Muscle of leg (tissue), 11 donors: ENCODE results near the gene SFXN3. TPM values are rescaled to one million over a fixed set of nuclear protein-coding genes. Genes with fewer than 3 reads are reported as not detected.
A peak's percentile ranks its signal among the peaks of the same experiment; 100 is the strongest.

Experiments
- DNase-seq: peaks from one replicate; pipeline ENCODE4 v3.0.0; 2013
- H3K27ac ChIP-seq: one replicate; pipeline ENCODE4 v1.5.1; 2013; ENCODE audit warnings: mild to moderate bottlenecking, low read length, control low read depth
- H3K27me3 ChIP-seq: one replicate; pipeline ENCODE4 v1.6.1; 2013; ENCODE audit warnings: low read length; ENCODE audit not compliant: control insufficient read depth, insufficient read depth
- H3K36me3 ChIP-seq: one replicate; pipeline ENCODE4 v1.6.1; 2013; ENCODE audit warnings: low read length; ENCODE audit not compliant: control insufficient read depth, insufficient read depth
- H3K4me1 ChIP-seq: one replicate; pipeline ENCODE4 v1.6.1; 2013; ENCODE audit warnings: low read length; ENCODE audit not compliant: control insufficient read depth, insufficient read depth
- H3K4me3 ChIP-seq: one replicate; pipeline ENCODE4 v1.5.1; 2013; ENCODE audit warnings: low read length, control low read depth
- H3K9me3 ChIP-seq: replicated peaks from 2 replicates; pipeline ENCODE4 v1.6.1; 2013; ENCODE audit warnings: low read depth, low read length; ENCODE audit not compliant: control insufficient read depth
- WGBS: methylation state at CpG from one replicate; pipeline ENCODE4 v1.1.5; 2013; ENCODE audit warnings: missing lambda C conversion rate; ENCODE audit not compliant: insufficient coverage; 5-methylcytosine and 5-hydroxymethylcytosine counted together
- polyA plus RNA-seq, 8 donors: library from polyadenylated mRNA; unstranded; fragments of 120-200 nt; gene quantifications; one replicate each; pipeline versions ENCODE4 v1.2.1 to v1.2.3, GENCODE V29; 2013; ENCODE audit warnings: inconsistent platforms in 1 of 8, low replicate concordance in 1 of 8; ENCODE audit not compliant: insufficient read length in 8 of 8, insufficient read depth in 1 of 8
- total RNA-seq: library from RNA; stranded (reverse); fragments of 120-200 nt; gene quantifications from one replicate; pipeline ENCODE4 v1.2.4, GENCODE V29; 2013

SFXN3 gene
- total and polyA plus RNA-seq, 9 donors = 18.8 to 37.2 (median 24.2) TPM

DNA sequence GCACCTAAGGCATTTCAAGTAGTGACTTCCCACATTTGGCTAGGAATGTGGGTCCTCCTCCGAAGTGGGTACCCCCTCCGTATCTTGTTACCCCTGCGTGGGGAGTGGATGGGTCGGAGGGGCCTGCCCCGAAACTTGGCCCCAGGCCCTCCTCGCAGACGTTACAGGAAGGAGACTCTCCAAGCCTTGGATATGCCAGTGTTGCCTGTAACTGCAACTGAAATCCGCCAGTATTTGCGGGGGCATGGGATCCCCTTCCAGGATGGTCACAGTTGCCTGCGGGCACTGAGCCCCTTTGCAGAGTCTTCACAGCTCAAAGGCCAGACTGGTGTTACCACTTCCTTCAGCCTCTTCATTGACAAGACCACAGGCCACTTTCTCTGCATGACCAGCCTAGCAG, 42.9 kb upstream of the SFXN3 start:
- Histone ChIP-seq H3K4me3 (peak overlapping the region; percentile 84), H3K4me1 (peaks cover 20% of the 10 kb centered on the region), H3K27ac (no peak overlapping the region), H3K9me3 (no peaks in the 10 kb centered on the region), H3K27me3 (no peaks in the 10 kb centered on the region), H3K36me3 (peaks cover 61% of the 10 kb centered on the region)
- WGBS = 63% methylated on average over 9 of the region's 10 CpGs
- no peak for DNase-seq

DNA sequence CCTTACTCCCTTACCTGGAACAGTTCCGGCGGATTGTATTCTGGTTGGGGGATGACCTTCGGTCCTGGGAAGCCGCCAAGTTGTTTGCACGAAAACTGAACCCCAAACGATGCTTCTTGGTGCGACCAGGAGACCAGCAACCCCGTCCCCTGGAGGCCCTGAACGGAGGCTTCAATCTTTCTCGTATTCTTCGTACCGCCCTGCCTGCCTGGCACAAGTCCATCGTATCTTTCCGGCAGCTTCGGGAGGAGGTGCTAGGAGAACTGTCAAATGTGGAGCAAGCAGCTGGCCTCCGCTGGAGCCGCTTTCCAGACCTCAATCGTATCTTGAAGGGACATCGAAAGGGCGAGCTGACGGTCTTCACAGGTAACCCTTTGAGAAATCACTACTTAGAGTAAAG, 41.9 kb upstream of the SFXN3 start:
- peaks cover 20% of the 10 kb centered on the region for H3K4me1 ChIP-seq
- peaks cover 63% of the 10 kb centered on the region for H3K36me3 ChIP-seq
- WGBS = 93% methylated on average over 16 of the region's 21 CpGs
- no peaks in the 10 kb centered on the region for H3K27me3 ChIP-seq
- H3K27ac ChIP-seq = no peak overlapping the region
- DNase-seq = no peak
- H3K4me3 ChIP-seq = no peak overlapping the region
- no peaks in the 10 kb centered on the region for H3K9me3 ChIP-seq

DNA sequence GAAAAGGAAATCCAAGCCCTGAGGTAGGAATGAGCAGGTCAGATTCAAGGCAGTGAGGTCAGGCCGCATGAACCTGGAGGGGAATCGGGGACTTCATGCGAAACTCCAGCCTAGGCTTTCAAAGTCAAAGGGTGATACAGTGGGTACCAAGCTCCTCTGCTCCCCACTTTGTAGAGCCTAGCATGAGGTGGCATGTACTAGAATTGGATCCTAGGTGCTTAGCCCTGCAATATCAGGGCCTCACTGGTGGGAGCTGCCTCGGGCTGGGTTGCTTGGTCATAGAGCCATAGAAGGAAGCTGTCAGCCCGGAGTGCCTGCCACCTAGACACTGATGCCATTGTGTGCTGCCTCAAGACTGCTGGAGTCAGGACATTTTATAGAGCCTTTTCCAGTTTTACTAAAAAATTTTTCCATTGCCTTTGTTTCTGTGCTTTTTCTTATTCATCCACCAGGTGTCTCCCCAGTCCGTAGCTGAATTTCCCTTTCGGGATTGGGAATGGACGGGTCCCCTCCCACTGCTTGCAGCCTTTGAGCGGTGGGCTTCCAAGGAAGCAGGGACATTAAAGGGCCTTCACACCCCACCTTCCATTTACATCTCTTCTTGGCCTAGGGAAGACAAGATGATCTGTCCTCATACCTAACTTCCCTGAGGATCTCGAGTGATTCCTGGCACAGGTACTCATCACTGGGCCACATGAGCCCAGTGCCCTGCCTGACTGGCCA, 36.9 kb upstream of the SFXN3 start:
- no peaks in the 10 kb centered on the region for H3K9me3 ChIP-seq
- peak; percentile 73 for DNase-seq
- WGBS = 48% methylated on average over 9 of the region's 10 CpGs
- H3K4me3 ChIP-seq = no peak overlapping the region
- H3K27ac ChIP-seq = no peak overlapping the region
- no peaks in the 10 kb centered on the region for H3K27me3 ChIP-seq
- peaks cover 31% of the 10 kb centered on the region for H3K4me1 ChIP-seq
- H3K36me3 ChIP-seq = peaks cover 43% of the 10 kb centered on the region

DNA sequence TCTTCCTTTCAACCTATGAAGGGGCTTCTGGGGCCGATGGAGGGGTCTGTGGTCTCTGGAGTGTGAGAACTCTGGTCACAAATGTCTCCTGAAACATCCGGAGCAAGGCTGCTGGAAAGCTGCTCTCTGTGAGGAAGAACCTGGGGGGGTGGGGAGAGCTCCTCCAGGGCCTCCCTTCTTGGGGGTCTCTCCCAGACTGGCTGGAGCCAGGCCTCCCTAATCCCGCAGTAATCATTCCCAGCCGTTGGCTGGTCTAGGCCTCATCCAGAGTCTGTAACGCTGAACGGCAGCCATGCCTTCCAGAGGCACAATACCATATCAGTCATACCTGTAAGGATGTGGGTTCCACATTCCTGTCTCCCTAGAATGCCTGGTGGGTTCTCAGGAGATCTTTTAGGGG, 35.9 kb upstream of the SFXN3 start:
- H3K36me3 ChIP-seq = peaks cover 33% of the 10 kb centered on the region
- H3K9me3 ChIP-seq = no peaks in the 10 kb centered on the region
- H3K4me1 ChIP-seq = peaks cover 31% of the 10 kb centered on the region
- WGBS = 24% methylated on average over 2 of the region's 6 CpGs
- no peak for DNase-seq
- no peak overlapping the region for H3K27ac ChIP-seq
- no peaks in the 10 kb centered on the region for H3K27me3 ChIP-seq
- H3K4me3 ChIP-seq = no peak overlapping the region

DNA sequence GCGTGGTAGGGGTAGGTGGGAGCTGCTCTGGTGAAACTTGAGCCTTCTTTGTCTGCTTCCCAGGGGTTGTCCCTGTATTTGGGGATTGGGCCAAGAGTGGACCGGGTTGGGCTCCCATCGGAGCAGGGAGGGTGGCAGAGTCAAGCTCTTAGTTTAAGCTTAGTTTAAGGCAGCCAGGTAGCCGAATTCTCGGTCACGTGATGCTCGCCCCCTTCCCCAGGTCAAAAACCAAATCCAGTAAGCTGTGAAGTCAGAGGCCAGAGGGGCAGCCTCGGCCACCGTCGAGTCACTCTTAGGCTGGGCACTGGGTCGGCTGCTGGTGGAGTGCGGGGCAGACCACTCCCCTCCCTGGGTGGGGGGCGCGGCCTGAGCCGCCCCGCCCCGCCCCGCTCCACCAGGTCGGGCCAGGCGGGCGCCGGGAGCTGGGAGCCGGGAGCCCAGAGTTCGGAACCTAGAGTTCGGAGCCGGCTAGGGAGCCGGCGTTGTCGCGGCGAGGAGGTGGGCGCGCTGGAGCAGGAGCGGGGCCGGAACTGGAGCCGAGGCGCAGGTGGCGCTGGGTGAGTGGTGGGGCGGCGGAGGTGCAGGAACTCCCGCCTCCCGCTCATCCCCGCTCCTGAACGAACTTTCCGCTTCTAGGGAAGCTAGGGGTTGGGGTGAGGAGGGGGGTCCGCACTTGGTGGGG, 34.2 kb upstream of the SFXN3 start:
- Histone ChIP-seq H3K4me1 (peaks cover 44% of the 10 kb centered on the region), H3K27ac (peak overlapping the region; percentile 99), H3K9me3 (no peaks in the 10 kb centered on the region), H3K27me3 (no peaks in the 10 kb centered on the region), H3K36me3 (peaks cover 18% of the 10 kb centered on the region), H3K4me3 (peak overlapping the region; percentile 77)
- DNase-seq = peak; percentile 29
- WGBS = 3% methylated on average over 40 of the region's 46 CpGs

DNA sequence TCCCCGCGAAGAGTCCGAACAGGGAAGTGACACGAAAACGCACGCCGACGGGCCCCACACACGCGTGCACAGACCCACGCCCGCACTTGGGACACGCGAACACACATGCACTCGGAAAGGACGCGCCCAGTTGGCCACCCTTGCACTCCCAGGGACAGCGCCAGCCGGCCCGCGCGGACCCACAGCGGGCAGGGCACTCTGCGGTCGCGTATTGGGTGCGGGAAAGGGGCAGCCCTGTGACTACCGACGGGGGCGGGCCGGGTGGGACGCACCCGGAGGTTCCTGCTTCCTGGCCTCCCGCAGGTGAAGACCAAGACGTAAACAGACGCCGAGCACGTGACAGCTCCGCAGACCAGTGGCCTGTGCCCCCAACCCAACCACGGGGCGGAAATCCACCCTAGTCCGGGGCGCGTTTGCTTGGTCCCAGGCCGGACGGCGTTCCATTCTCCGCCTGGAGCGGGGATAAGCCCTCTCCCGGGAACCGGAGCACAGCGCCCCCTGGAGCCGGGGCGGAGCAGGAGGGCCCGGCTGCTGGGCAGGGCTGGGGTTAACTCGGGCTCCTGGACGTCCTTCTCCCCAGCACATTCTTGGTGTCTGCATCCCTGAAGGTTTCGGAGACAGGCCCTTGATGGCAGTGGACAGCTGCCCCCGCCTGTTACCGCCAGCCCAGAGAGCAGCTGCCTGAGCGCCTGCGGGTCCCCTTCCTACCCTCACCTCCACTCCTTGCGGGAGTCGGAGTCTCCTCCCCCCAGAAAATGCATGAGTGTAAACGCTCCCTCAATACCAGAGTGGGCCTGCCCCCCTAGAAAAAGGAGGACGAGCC, 33.5 kb upstream of the SFXN3 start:
- peak; percentile 59 for DNase-seq
- Histone ChIP-seq H3K4me3 (peak overlapping the region; percentile 77), H3K4me1 (peaks cover 52% of the 10 kb centered on the region), H3K27ac (peak overlapping the region; percentile 99), H3K27me3 (no peaks in the 10 kb centered on the region), H3K36me3 (peaks cover 24% of the 10 kb centered on the region), H3K9me3 (no peaks in the 10 kb centered on the region)
- WGBS = under 1% methylated on average over 63 of the region's 66 CpGs

DNA sequence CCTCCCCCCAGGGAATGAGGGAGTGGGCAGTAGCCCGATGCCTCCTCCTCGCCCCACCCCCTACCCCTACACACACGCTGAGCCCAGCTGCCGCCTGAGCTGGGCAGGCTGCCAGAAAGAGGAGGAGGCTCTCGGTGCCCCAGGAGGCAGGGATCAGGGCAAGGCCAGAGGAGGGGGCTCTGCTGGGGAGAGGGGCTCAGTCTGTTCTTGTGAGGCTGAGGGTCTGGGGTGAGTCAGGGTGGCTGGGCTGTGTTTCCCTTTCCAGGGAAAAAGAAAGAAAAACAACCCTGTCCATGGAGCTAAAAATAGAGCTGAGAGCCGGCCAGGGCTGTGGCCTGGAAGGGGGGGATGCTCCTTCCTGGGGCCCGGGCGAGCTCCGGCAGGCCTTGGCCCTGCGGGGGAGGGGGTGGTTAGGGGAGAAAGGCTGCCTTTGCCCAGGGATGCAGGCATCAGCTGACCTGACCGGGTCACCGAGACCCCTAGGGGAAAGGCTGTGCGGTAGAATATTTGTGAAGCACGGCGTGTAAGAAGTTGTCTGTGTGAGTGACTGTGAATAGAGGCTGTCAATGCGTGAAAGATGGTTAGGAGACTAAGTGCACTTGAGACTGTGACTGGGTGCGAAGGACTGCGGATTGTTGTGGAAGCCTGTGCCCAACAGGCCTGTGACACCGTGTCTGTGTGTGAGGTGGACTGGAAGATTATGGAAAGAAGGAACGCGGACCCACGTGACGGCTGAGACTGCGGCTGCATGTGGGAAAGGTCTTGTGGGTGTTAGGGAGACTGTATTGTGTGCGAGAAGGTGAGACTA, 32.6 kb upstream of the SFXN3 start:
- Histone ChIP-seq H3K4me3 (peak overlapping the region; percentile 77), H3K36me3 (peaks cover 26% of the 10 kb centered on the region), H3K4me1 (peaks cover 59% of the 10 kb centered on the region), H3K27me3 (no peaks in the 10 kb centered on the region), H3K9me3 (no peaks in the 10 kb centered on the region), H3K27ac (peak overlapping the region; percentile 99)
- 6% methylated on average over 20 of the region's 25 CpGs for whole genome bisulfite sequencing
- DNase-seq = peak; percentile 95

DNA sequence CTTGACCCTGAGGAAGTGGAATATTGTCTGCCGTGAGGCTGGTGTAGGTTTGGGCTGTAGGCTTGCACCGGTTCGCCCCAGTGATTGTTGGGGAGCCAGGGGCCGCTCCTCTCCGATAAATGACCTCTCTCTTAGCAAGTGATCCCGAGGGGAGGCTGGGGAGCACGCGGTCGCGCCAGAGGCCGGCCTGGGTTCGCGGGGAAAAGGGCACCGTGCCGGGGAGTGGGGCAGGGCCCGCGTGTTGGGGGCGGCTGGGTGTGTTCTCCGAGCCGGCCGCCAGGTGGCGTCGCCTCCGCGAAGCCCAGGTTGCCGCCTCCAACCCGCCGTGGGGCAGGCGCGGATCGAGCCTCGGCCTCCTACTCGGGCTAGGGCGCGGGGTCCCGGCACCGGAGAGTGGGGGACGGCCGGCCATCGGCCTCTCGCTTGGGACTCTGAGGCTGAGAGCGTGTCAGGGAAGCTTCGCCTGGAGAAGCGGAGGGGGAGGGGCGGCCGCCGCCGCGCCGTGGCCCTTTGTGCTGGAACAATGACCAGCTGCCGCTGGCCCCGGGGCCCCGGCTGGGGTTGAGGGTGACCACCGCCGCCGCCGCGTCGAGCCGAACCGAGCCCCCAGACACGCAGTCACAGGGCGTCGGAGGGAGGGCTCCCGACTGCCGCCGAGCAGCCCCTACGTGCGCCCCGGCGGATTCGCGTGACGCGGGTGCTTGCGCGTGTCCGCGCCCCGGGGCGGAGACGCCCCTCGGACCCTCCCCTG, 31.9 kb upstream of the SFXN3 start:
- DNase-seq = peak; percentile 95
- H3K4me3 ChIP-seq = peak overlapping the region; percentile 77

DNA sequence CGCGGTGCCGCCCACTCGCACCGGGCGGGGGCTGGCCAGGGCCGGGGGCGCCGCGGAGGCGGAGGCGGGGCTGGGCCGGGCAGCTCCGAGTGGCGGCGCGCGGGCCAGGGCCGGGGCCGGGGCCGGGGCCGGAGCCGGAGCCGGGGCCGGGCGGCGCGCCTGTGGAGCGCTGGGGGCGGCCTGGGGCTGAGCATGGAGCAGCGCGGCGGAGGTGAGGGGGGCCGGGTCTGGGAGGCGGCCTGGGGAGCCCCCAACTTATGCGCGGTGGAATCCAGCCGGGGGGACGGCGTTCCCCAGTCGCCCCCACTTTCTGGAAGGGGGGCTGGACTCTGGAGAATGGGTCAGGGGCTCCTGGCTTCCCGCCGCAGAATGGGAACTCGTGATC, 31.3 kb upstream of the SFXN3 start, which contains the start of gene LZTS2:
Gene LZTS2, plus strand, starts transcription at position 67 of the 385 bp plus-strand sequence. CDS start 2,731 bp downstream, outside the sequence.
- Histone ChIP-seq H3K27ac (peak within 1 kb of the TSS; percentile 99), H3K4me1 (peaks cover 65% of the 10 kb centered on the region)
- WGBS = under 1% methylated on average over 40 of the region's 44 CpGs

More for the DNA sequence above, 31.9 kb upstream of the SFXN3 start:
- peaks cover 27% of the 10 kb centered on the region for H3K36me3 ChIP-seq
- no peaks in the 10 kb centered on the region for H3K27me3 ChIP-seq
- under 1% methylated on average over 77 of the region's 83 CpGs for WGBS
- H3K9me3 ChIP-seq = no peaks in the 10 kb centered on the region
- H3K4me1 ChIP-seq = peaks cover 67% of the 10 kb centered on the region
- peak overlapping the region; percentile 99 for H3K27ac ChIP-seq

More for the DNA sequence above, 31.3 kb upstream of the SFXN3 start, which contains the start of gene LZTS2:
- Histone ChIP-seq H3K4me3 (peak within 1 kb of the TSS; percentile 77), H3K36me3 (peaks cover 28% of the 10 kb centered on the region), H3K27me3 (no peaks in the 10 kb centered on the region), H3K9me3 (no peaks in the 10 kb centered on the region)
- peak; percentile 60 for DNase-seq
